Stimulated activated naive CD8-positive, alpha-beta T cell treated with anti-CD3 and anti-CD28 coated beads, Interleukin-15, Interleukin-2, amounts not matched to agents 100 ng/mL and 50 ng/mL, for 24 hours (primary cell): Measurements from ENCODE around the gene ARHGAP12.

ENCODE experiments used
- H3K27ac Mint-ChIP-seq: one replicate; pipeline ENCODE4 v1.8.0; 2021; ENCODE audit warnings: mild to moderate bottlenecking, mixed read lengths
- H3K27me3 Mint-ChIP-seq: one replicate; pipeline ENCODE4 v1.8.0; 2021; ENCODE audit warnings: mixed read lengths
- H3K36me3 Mint-ChIP-seq: one replicate; pipeline ENCODE4 v1.8.0; 2021; ENCODE audit warnings: low read depth, mixed read lengths
- H3K4me1 Mint-ChIP-seq: one replicate; pipeline ENCODE4 v1.8.0; 2021; ENCODE audit warnings: low read depth, mixed read lengths
- H3K4me3 Mint-ChIP-seq: one replicate; pipeline ENCODE4 v1.8.0; 2021; ENCODE audit warnings: mild to moderate bottlenecking, mixed read lengths
- H3K9me3 Mint-ChIP-seq: one replicate; pipeline ENCODE4 v1.8.0; 2021; ENCODE audit warnings: mixed read lengths

Gene ARHGAP12

GRCh38 chr10:31808258-31809218 is 120.1 kb downstream of the ARHGAP12 start:
- Mint-ChIP-seq H3K27ac (peak overlapping the region; percentile 85), H3K4me3 (peak overlapping the region; percentile 70), H3K9me3 (no peaks in the 10 kb centered on the region), H3K4me1 (peaks cover 6% of the 10 kb centered on the region), H3K27me3 (no peaks in the 10 kb centered on the region), H3K36me3 (peaks cover 12% of the 10 kb centered on the region)

- no peaks in the 10 kb centered on the region for H3K27me3 Mint-ChIP-seq
- H3K27ac Mint-ChIP-seq, result no peak overlapping the region
- H3K4me3 Mint-ChIP-seq, result no peak overlapping the region
- H3K9me3 Mint-ChIP-seq, result no peaks in the 10 kb centered on the region
- H3K36me3 Mint-ChIP-seq, result peaks cover 5% of the 10 kb centered on the region
- H3K4me1 Mint-ChIP-seq, result peaks cover 6% of the 10 kb centered on the region
Observed at GRCh38 chr10:31804352-31804810, 124.2 kb downstream of the ARHGAP12 start.

- Mint-ChIP-seq H3K9me3 (no peaks in the 10 kb centered on the region), H3K4me3 (no peak overlapping the region), H3K36me3 (peaks cover 4% of the 10 kb centered on the region), H3K27me3 (no peaks in the 10 kb centered on the region), H3K4me1 (peaks cover 6% of the 10 kb centered on the region), H3K27ac (no peak overlapping the region)
Observed at GRCh38 chr10:31803606-31804351, 124.9 kb downstream of the ARHGAP12 start.

- Mint-ChIP-seq H3K27me3 (no peaks in the 10 kb centered on the region), H3K9me3 (no peaks in the 10 kb centered on the region), H3K4me3 (no peak overlapping the region), H3K4me1 (no peaks in the 10 kb centered on the region), H3K36me3 (no peaks in the 10 kb centered on the region), H3K27ac (no peak overlapping the region)
Observed at GRCh38 chr10:31799181-31799580, 129.4 kb downstream of the ARHGAP12 start.

- no peak overlapping the region for H3K4me3 Mint-ChIP-seq
- H3K9me3 Mint-ChIP-seq, result no peaks in the 10 kb centered on the region
- no peak overlapping the region for H3K27ac Mint-ChIP-seq
- peaks cover 3% of the 10 kb centered on the region for H3K27me3 Mint-ChIP-seq
- H3K36me3 Mint-ChIP-seq, result no peaks in the 10 kb centered on the region
- H3K4me1 Mint-ChIP-seq, result peaks cover 4% of the 10 kb centered on the region
Observed at GRCh38 chr10:31792745-31793144, 135.9 kb downstream of the ARHGAP12 start.

- Mint-ChIP-seq H3K27me3 (peaks cover 3% of the 10 kb centered on the region), H3K9me3 (no peaks in the 10 kb centered on the region), H3K4me1 (peaks cover 4% of the 10 kb centered on the region), H3K4me3 (no peak overlapping the region), H3K27ac (no peak overlapping the region), H3K36me3 (no peaks in the 10 kb centered on the region)
Observed at GRCh38 chr10:31789555-31789954, 139.1 kb downstream of the ARHGAP12 start.

- Mint-ChIP-seq H3K9me3 (no peaks in the 10 kb centered on the region), H3K4me1 (no peaks in the 10 kb centered on the region), H3K27ac (no peak overlapping the region), H3K4me3 (no peak overlapping the region), H3K36me3 (no peaks in the 10 kb centered on the region), H3K27me3 (no peaks in the 10 kb centered on the region)
Observed at GRCh38 chr10:31782701-31783100, 145.9 kb downstream of the ARHGAP12 start.

GRCh38 chr10:31780717-31781116 is 147.9 kb downstream of the ARHGAP12 start:
- H3K27ac Mint-ChIP-seq, result no peak overlapping the region
- no peaks in the 10 kb centered on the region for H3K4me1 Mint-ChIP-seq
- H3K4me3 Mint-ChIP-seq, result no peak overlapping the region
- no peaks in the 10 kb centered on the region for H3K27me3 Mint-ChIP-seq
- no peaks in the 10 kb centered on the region for H3K9me3 Mint-ChIP-seq
- no peaks in the 10 kb centered on the region for H3K36me3 Mint-ChIP-seq

- Mint-ChIP-seq H3K27me3 (no peaks in the 10 kb centered on the region), H3K4me3 (no peak overlapping the region), H3K9me3 (no peaks in the 10 kb centered on the region), H3K27ac (no peak overlapping the region), H3K36me3 (no peaks in the 10 kb centered on the region), H3K4me1 (no peaks in the 10 kb centered on the region)
Observed at GRCh38 chr10:31778627-31779026, 150.0 kb downstream of the ARHGAP12 start.

- no peak overlapping the region for H3K4me3 Mint-ChIP-seq
- no peaks in the 10 kb centered on the region for H3K9me3 Mint-ChIP-seq
- H3K27me3 Mint-ChIP-seq, result no peaks in the 10 kb centered on the region
- no peaks in the 10 kb centered on the region for H3K4me1 Mint-ChIP-seq
- H3K36me3 Mint-ChIP-seq, result no peaks in the 10 kb centered on the region
- H3K27ac Mint-ChIP-seq, result no peak overlapping the region
Observed at GRCh38 chr10:31776159-31776558, 152.5 kb downstream of the ARHGAP12 start.

GRCh38 chr10:31774928-31775650 is 153.5 kb downstream of the ARHGAP12 start:
- Mint-ChIP-seq H3K27me3 (no peaks in the 10 kb centered on the region), H3K4me3 (no peak overlapping the region), H3K27ac (no peak overlapping the region), H3K4me1 (no peaks in the 10 kb centered on the region), H3K9me3 (no peaks in the 10 kb centered on the region), H3K36me3 (no peaks in the 10 kb centered on the region)

GRCh38 chr10:31774299-31774900 is 154.2 kb downstream of the ARHGAP12 start:
- no peak overlapping the region for H3K4me3 Mint-ChIP-seq
- no peaks in the 10 kb centered on the region for H3K36me3 Mint-ChIP-seq
- peaks cover 3% of the 10 kb centered on the region for H3K4me1 Mint-ChIP-seq
- no peaks in the 10 kb centered on the region for H3K27me3 Mint-ChIP-seq
- H3K9me3 Mint-ChIP-seq, result no peaks in the 10 kb centered on the region
- no peak overlapping the region for H3K27ac Mint-ChIP-seq

- peaks cover 8% of the 10 kb centered on the region for H3K4me1 Mint-ChIP-seq
- H3K36me3 Mint-ChIP-seq, result no peaks in the 10 kb centered on the region
- H3K27me3 Mint-ChIP-seq, result no peaks in the 10 kb centered on the region
- no peak overlapping the region for H3K27ac Mint-ChIP-seq
- H3K4me3 Mint-ChIP-seq, result no peak overlapping the region
- no peaks in the 10 kb centered on the region for H3K9me3 Mint-ChIP-seq
Observed at GRCh38 chr10:31773749-31774298, 154.8 kb downstream of the ARHGAP12 start.

- Mint-ChIP-seq H3K27me3 (no peaks in the 10 kb centered on the region), H3K9me3 (no peaks in the 10 kb centered on the region), H3K27ac (no peak overlapping the region), H3K4me3 (no peak overlapping the region), H3K4me1 (peaks cover 14% of the 10 kb centered on the region), H3K36me3 (no peaks in the 10 kb centered on the region)
Observed at GRCh38 chr10:31771331-31771831, 157.2 kb downstream of the ARHGAP12 start.
